Activated CD8-positive, alpha-beta memory T cell treated with anti-CD3 and anti-CD28 coated beads, Interleukin-2, amount 50 U/mL, for 1 hour (primary cell): Measurements from ENCODE around the gene GRAP2.

Experiments used
- DNase-seq: peaks from one replicate; pipeline ENCODE4 v3.0.0-alpha.2; 2020; ENCODE audit errors: extremely low read depth

GRAP2 gene

DNA sequence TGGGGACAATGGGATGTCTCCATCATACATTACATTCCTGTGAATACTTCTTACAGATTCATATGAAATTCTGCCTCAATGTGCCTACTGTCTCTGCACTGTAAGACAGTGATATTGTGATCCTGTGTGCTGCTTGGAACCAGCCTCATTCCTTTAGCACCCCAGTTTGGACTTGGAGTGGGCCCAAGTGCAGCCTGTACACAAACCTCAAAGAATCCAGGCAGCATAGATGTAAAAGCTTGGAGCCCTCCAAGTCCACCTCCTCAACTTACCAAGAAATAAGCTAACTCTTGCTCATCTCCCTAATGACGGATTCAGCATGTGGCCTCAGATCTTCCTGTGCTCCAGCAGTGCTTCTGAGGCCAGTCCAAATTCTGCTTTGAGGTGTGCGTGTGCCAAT, 24.4 kb downstream of the GRAP2 start:
- no peak for DNase-seq

DNA sequence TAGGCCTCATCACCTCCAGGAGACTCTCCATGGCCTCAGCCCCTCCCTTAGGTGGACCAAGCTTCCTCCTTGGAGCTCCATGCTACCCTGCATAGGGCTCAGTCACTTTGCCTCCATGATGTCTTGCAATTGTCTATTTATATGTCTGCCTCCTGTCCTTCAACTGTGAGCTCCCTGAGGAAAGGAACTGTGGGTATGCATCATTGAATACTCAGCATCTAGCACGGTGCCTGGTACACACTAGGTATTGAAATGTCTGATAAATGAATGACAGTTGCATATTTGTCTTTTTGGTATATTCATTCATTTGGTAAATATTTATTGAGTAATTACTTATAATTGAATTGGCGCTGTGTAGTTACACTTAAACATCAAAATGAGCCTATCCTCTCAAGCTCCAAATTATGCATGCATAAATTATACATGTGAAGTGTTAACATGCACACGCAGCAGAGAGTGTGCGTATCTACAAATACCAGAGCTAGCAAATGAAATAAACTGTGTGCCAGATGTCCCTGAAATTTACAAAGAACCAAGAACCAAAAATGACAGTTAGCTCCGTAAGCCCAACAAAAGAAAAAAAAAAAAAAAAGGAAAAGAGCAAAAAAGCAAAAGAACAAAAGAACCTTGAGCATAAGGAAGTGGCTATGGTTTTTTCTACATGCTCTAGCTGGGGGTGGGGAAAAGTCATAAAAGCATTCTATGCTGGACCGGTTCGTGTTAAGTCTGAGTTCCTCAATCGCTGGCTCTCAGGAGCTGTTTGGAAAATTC, 25.2 kb downstream of the GRAP2 start:
- no peak for DNase-seq

GRCh38 chr22:39926753-39927152, 25.9 kb downstream of the GRAP2 start:
- DNase-seq = no peak

DNA sequence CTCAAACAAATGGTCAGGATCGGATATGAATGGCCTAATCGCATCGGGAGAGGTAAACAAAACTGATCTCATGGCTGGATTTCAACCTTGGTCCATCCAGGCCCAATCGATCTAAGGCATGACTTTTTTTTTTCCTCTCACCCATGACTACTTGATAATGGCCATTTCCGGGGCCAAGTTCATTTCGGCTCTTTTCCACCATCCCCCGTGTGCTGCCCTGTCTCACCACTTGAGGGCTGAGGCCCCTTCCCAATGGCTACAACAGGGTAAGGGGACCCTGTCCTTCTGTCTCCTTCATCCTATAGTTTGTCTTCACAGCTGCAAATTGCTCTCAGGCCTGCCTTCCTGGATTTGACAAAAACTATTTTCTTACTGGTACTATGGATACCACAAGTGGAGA, 26.7 kb downstream of the GRAP2 start:
- DNase-seq = no peak

DNA sequence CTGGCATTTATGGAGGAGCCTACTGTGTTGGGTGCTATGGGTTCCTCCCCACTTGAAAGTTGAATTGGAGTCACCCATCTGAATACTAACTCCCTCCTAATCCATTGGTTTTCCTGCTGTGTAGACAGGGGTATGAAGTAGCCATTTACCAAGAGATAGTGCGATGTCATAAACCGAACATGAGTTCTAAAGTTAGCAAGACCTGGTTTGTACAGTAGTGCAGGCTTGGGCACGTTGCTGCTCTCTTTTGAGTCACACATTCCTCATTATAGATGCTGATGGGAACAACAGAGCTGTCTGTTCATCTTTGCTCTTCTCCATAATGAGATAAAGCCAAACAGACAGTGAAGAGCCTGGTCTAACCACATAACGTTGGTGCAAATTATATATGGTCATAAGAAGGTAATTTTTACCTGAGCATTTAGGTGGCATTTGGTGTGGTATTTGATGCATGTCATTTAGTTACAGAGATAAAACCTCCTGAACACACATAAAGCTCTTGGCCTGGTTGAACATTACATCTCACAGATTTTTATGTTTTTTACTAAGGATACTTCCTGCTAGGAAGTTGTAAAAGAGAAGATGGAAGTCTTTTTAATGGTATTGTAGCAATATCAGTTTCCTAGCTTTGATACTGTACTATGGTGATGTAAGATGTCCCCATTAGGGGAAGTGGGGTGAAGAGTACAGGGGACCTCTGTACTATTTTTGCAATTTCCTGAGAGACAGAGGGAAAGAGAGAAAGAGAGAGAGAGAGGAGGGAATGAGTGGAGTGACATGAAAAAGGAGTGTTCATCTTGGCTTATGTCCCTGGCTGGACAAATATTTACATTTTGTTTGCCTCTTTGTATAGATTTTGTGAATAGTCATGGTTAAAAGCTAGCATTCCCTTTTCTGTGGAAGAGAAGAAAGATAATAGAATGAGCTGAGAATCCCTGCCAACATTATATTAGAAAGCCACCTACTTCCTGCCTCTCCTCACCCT, 27.9 kb downstream of the GRAP2 start:
- DNase-seq = no peak

DNA sequence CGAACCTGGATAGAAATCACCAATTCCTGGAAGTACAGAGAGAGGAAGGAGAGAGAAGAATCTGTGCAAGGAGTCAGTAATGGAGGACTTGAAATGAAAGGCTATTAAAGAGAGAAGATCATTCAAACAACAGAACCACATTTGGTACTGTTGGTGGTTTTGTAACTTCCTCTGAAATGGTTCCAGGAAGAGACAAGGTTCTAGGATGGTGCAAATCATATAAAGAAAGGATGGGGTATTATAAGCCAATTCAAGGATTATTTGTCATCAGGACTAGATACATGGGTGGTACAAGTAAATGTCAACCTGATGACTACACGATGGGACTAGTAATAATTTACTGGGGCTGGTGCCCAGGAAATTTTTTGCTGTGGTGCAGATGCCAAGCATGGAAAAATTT, 30.4 kb downstream of the GRAP2 start:
- DNase-seq = no peak

DNA sequence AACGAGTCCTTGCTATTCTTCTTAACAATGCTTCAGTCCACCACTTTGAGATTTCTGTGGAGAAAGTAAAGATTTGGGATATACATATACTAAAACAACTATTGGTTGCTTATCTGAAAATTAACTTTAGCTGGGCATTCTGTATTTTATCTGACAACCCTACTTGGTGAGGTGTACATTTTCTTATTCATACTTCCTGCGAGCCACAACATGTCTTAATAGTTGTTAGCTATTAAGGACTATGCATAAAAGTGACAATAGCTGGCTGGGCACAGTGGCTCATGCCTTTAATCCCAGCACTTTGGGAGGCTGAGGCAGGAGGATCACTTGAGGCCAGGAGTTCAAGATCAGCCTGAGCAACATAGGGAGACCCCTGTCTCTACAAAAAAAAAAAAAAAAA, 31.3 kb downstream of the GRAP2 start:
- no peak for DNase-seq

DNA sequence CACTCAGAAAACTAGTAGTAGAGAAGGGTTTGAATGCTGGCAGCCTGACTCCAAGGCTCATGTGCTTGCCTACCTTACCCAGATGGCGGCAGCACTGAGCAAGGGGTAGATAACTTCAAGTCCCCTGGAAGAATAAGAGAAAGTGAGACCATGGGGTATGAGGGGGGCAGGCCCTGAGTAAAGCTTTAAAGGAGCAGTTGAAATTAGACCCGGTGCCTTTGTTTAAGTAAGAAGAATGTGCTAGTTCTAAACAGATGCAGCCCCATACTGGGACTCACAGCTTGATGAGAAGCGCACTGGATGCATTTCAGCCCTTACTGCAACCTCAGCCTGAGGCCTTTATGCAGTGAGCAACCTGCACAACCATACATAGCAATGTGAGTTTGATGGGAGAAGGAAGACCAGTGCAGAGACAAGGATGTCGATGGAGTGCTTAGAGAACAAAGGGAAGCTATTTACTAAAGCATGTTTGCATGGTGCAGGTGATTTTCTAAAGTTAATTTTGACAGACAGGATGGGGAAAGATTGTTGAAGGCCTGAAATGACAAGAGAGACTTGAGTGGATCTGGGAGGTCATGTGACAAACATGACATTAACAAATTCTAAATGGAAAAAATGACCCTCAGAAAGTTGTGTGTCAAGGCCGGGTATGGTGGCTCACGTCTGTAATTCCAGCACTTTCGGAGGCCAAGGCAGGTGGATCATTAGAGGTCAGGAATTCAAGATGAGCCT, 32.2 kb downstream of the GRAP2 start:
- DNase-seq = no peak

DNA sequence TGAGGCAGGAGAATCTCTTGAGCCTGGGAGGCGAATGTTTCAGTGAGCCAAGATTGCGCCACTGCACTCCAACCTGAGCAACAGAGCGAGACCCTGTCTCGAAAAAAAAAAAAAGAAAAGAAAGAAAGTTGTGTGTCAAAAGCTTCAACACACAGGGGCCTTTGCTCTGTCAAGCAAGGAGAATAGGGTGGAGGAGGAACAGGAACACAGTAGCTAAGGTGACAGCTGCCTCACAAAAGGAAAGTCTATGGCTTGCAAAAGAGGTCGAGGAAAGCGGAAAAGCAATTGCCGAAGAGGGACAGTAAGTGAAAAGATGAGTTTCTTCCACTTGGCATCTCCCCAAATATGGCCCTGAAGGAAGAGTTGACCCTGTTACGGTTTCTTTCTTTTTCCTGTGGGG, 32.9 kb downstream of the GRAP2 start:
- no peak for DNase-seq

- DNase-seq = no peak
Measured at GRCh38 chr22:39935116-39935515, 34.2 kb downstream of the GRAP2 start.

GRCh38 chr22:39935612-39936011, 34.7 kb downstream of the GRAP2 start:
- no peak for DNase-seq

GRCh38 chr22:39936523-39937145, 35.8 kb downstream of the GRAP2 start:
- DNase-seq = no peak

- no peak for DNase-seq
Measured at GRCh38 chr22:39937906-39938305, 37.0 kb downstream of the GRAP2 start.

DNA sequence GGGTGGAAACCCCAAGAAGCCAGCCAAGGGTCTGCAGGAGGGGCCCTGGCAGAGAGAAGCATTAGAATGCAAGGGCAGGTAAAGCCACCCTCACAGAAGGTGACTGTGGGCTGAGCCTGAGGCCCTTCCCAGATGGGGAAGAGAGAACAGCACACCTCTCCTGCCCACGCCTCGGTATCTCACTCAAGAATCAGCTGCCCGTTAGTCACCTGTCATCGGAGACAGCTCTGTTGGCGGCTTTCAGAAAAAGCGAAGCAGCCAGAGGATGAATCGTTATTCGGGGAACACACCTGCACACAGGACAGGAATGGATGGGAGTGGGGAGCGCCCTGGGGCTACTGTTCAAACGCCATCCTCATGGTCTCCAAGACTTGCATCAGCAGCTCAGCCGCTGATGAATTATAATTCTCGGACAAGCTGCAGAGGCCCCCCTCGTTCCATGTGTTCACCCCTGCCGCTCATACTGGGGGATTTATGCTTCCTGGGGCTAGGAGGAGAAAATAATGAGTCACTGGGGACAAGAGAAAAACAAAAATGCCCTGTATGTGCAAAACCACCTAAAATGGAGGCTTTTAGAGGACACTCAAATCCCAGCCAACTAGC, 37.7 kb downstream of the GRAP2 start:
- DNase-seq = no peak

DNA sequence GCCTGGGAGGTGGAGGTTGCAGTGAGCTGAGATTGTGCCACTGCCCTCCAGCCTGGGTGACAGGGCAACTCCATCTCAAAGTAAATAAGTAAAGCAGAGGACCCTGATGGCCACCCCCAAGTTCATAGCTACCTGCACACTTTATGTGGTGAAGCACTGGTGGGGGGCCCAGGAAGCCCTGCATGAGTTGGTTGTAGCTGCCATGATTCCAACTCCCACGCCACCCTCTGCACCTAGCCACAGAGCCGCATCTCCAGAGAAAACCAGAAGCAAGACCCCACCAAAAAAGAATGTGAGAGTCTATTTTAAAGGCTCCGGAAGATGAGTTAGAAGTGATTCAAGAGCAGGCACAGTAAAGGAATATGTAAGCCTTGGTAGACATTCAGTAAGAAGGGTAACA, 38.9 kb downstream of the GRAP2 start:
- DNase-seq = no peak

DNA sequence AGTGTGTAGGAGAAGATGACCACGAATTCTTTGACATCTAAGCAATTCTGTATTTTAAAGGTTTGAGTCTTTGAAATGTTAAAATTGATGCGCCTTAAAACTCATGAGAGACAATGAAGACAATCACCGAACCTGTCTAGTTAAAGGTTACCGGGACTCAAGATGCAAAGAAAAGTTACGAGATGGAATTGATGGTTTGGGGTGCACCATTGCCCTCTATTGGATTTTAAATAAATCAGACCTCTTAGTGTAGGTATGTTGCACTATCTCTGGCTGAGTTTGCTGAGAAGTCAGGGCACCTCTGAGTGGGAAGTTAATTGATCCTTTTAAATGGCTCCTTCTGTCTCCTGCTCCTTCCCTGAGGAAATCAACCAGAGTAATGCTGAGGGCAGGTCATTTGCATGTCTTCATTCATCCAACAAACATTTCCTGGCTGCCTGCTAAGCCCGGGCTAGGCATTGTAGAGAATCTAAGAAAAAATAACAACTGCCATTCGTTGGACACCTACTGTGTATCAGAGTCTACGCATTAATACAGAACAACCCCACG, 39.9 kb downstream of the GRAP2 start:
- no peak for DNase-seq

DNA sequence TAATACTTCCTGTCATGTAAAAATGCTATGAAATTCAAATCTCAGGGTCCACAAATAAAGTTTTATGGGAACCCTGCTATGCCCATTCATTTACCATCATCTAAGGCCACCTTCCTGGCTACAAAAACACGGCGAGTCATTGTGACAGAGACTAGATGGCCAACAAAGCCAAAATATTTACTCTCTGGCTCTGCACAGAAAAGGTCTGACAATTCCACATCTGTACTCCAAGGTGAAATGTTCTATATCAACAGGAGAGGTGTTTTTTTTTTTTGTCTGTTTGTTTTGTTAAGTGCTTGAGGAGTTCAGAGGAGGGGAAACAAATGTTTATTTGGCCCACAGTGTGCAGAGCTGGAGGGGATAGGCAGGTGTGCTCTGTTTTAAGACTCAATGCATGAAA, 40.7 kb downstream of the GRAP2 start:
- DNase-seq = no peak

DNA sequence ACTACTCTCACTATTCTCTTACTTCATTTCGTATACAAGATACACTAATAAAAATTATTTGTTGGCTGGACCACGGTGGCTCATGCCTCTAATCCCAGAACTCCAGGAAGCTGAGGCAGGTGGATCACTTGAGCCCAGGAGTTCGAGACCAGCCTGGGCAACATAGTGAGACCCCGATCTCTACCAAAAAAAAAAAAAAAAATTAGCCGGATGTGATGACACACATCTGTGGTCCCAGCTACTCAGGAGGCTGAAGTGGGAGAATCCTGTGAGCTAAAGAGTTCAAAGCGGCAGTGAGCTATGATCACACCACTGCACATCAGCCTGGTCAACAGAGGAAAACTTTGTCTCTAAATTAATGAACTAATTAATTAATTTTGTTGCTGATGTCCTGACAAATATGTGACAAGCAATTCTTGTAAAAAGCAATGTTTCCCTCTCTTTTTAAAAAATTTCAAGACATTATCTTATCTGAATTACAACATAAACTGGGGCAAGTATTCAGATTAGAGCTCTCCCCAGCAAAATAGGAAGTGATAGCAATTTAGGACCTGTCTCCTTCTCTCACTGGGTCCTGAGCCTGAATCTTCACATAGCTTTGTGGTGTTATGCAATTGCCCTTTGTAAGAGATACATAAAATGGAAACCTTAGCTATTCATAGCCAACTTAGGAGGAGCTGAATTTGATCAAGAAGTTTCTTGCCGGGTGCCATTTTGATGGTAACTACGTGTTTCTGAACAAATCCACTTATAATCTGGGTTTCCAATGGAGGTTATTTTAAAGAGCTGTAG, 41.8 kb downstream of the GRAP2 start:
- DNase-seq = no peak

- DNase-seq = no peak
Measured at GRCh38 chr22:39943337-39943736, 42.5 kb downstream of the GRAP2 start.
